ENCODE measurements around the gene DNAJA3.

GRCh38 chr16:4461250-4462085 lies 35.8 kb downstream of the DNAJA3 start:
- TF ChIP-seq CTCF (IDR thresholded peaks at IDR 0.05) (no peak), EZH2 (IDR thresholded peaks at IDR 0.05) (no peak)
